Ectodermal cell (in vitro differentiated cells): Measurements from ENCODE around the gene PRSS1. TPM values are rescaled to one million over a fixed set of nuclear protein-coding genes. Genes with fewer than 3 reads are reported as not detected.
"Not testable (repeated sequence)": the region's sequence is repeated elsewhere in the genome, so short reads cannot be mapped to it uniquely, and the experiment has no call there.

Experiments used
- H3K27ac ChIP-seq: 2 replicates; pipeline ENCODE4 v1.7.0; 2013; ENCODE audit warnings: mild to moderate bottlenecking, low read depth, low read length; ENCODE audit not compliant: insufficient read depth, poor library complexity, severe bottlenecking
- H3K27me3 ChIP-seq: 2 replicates; pipeline ENCODE4 v1.7.0; 2013; ENCODE audit warnings: mild to moderate bottlenecking, low read length; ENCODE audit not compliant: insufficient read depth, control insufficient read depth, poor library complexity, severe bottlenecking
- H3K36me3 ChIP-seq: one replicate; pipeline ENCODE4 v1.7.0; 2013; ENCODE audit warnings: low read length; ENCODE audit not compliant: control insufficient read depth, insufficient read depth
- H3K4me1 ChIP-seq: one replicate; pipeline ENCODE4 v1.7.0; 2013; ENCODE audit warnings: low read length; ENCODE audit not compliant: control insufficient read depth, insufficient read depth
- H3K4me3 ChIP-seq: 2 replicates; pipeline ENCODE4 v1.7.0; 2013; ENCODE audit warnings: low read depth, low read length, control low read depth; ENCODE audit not compliant: insufficient read depth
- H3K9me3 ChIP-seq: 2 replicates; pipeline ENCODE4 v1.7.0; 2013; ENCODE audit warnings: mild to moderate bottlenecking, low read length, moderate library complexity; ENCODE audit not compliant: control insufficient read depth
- WGBS, 2 experiments: methylation state at CpG; one replicate each; pipeline ENCODE4 v1.1.7; 2013; ENCODE audit warnings: missing lambda C conversion rate in 2 of 2; 5-methylcytosine and 5-hydroxymethylcytosine counted together
- polyA plus RNA-seq, 4 experiments: library from polyadenylated mRNA; stranded (reverse); fragments of 50-300 nt; gene quantifications; one replicate each; pipeline ENCODE4 v1.2.3, GENCODE V29; 2013

Gene PRSS1
- not detected for polyA plus RNA-seq (2013, experiment 1 of 4)
- polyA plus RNA-seq (2013, experiment 2 of 4), result not detected
- not detected for polyA plus RNA-seq (2013, experiment 3 of 4)
- not detected for polyA plus RNA-seq (2013, experiment 4 of 4)

GRCh38 chr7:142749218-142749993, at the start of gene PRSS1:
PRSS1 (plus strand) TSS chr7:142749472; CDS start chr7:142749485, 13 bp downstream.
- Histone ChIP-seq H3K9me3 (no peaks in the 10 kb centered on the region), H3K27me3 (no peaks in the 10 kb centered on the region), H3K36me3 (no peaks in the 10 kb centered on the region), H3K4me1 (no peaks in the 10 kb centered on the region), H3K4me3 (no peak within 1 kb of the TSS), H3K27ac (no peak within 1 kb of the TSS)
- WGBS, 2 experiments, result 87% methylated on average over 11 of the region's 11 CpGs

DNA sequence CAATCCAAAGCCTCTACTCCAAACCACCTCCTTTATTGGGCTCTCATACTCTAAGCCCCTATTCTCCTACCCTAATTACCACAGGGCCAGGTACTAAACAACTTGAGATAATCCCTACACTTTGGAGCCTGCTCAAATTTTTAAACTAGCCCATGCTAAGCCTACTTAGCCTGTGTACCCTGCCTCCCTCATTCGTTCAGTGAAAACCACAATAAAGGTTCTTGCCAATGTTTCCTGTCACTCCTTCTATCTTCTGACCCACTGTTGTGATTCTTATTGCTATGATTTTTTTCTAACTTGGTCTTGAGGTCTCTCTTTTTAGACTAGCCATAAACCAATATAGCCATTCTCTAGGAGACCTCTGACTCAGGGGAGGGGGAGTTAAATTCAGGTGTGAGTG, 48.3 kb upstream of the PRSS1 start:
- WGBS, 2 experiments, result 87 to 89% methylated on average over 1 of the region's 1 CpG

DNA sequence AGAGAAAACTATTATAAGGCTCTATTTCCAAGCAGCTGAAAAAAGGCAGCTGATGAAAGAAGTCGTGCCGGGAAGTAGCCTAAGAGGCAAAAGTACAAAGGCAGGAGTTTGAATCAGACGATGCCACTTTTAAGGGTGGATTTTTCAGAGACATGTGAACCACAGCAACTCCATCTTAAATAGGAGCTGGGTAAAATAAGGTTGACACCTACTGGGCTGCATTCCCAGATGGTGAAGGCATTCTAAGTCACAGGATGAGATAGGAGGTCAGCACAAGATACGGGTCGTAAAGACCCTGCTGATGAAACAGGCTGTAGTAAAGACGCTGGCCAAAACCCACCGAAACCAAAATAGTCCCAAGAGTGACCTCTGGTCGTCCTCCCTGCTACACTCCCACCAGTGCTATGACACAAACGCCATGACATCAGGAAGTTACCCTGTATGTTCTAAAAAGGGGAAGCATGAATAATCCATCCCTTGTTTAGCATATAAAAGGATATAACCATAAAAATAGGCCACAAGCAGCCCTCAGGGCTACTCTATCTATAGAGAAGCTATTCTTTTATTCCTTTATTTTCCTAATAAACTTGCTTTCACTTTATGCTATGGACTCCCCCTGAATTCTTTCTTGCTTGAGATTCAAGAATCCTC, 45.5 kb upstream of the PRSS1 start:
- no peaks in the 10 kb centered on the region for H3K36me3 ChIP-seq
- no peaks in the 10 kb centered on the region for H3K27me3 ChIP-seq

More for the DNA sequence above, 48.3 kb upstream of the PRSS1 start:
- H3K36me3 ChIP-seq, H3K27me3 ChIP-seq, H3K4me3 ChIP-seq, H3K4me1 ChIP-seq, H3K27ac ChIP-seq, H3K9me3 ChIP-seq: not testable (repeated sequence)

GRCh38 chr7:142708726-142709125, 40.5 kb upstream of the PRSS1 start:
- not testable (repeated sequence) for H3K27me3 ChIP-seq, H3K4me3 ChIP-seq, H3K9me3 ChIP-seq, H3K4me1 ChIP-seq, H3K27ac ChIP-seq, H3K36me3 ChIP-seq

More for the DNA sequence above, 45.5 kb upstream of the PRSS1 start:
- no peak overlapping the region for H3K4me3 ChIP-seq
- H3K9me3 ChIP-seq, result no peaks in the 10 kb centered on the region
- no peaks in the 10 kb centered on the region for H3K4me1 ChIP-seq
- WGBS, 2 experiments, result 83 to 87% methylated on average over 9 of the region's 9 CpGs
- H3K27ac ChIP-seq, result no peak overlapping the region

DNA sequence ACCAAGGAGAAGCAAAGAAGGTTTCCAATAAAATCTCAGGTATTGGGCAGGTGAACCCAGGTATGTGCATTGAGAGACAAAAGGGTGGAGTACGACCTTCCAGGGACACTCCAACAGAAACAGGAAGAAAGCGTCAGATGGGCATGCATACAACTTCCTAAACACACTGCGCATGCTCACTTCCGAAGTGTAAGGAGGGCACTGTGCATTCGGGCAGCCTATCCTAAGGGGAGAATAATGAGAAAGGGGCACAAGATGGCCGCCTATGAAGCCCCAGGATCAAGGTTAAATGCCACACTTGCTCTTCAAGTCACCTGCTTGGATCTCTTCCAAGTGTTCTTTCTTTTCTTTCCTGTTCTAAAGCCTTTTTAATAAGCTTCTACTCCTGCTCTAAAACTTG, 39.4 kb upstream of the PRSS1 start:
- no peaks in the 10 kb centered on the region for H3K36me3 ChIP-seq
- H3K4me3 ChIP-seq, result no peak overlapping the region
- no peaks in the 10 kb centered on the region for H3K9me3 ChIP-seq
- H3K4me1 ChIP-seq, result no peaks in the 10 kb centered on the region
- no peak overlapping the region for H3K27ac ChIP-seq
- H3K27me3 ChIP-seq, result no peaks in the 10 kb centered on the region
- 93 to 96% methylated on average over 6 of the region's 6 CpGs for WGBS, 2 experiments

DNA sequence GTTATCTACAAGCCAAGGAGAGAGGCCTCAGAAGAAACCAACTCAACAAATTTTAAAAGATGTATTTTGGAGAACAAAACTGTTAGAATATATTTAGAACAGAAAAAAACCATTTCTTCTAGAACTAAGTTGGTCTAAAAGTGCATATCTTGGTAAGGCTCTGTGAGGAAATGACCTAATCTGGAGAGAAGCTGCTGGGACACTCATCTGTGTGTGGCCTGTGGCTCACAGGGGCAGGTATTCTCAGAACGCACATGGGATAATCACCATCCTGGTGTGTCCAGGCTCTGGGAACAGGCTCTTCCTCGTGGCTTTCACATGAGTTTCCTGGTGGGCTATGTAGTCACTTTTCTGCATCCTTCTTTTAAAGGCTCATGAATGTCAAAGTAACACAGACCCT, 38.1 kb upstream of the PRSS1 start:
- 82 to 85% methylated on average over 2 of the region's 2 CpGs for WGBS, 2 experiments
- Histone ChIP-seq H3K27me3 (no peaks in the 10 kb centered on the region), H3K27ac (no peak overlapping the region), H3K4me1 (no peaks in the 10 kb centered on the region), H3K9me3 (no peaks in the 10 kb centered on the region), H3K36me3 (no peaks in the 10 kb centered on the region), H3K4me3 (no peak overlapping the region)

GRCh38 chr7:142711746-142712616, 37.3 kb upstream of the PRSS1 start:
- Histone ChIP-seq H3K27me3 (no peaks in the 10 kb centered on the region), H3K4me3 (no peak overlapping the region), H3K36me3 (no peaks in the 10 kb centered on the region), H3K4me1 (no peaks in the 10 kb centered on the region), H3K27ac (no peak overlapping the region), H3K9me3 (no peaks in the 10 kb centered on the region)
- WGBS, 2 experiments, result 85 to 90% methylated on average over 17 to 18 of the region's 18 CpGs

DNA sequence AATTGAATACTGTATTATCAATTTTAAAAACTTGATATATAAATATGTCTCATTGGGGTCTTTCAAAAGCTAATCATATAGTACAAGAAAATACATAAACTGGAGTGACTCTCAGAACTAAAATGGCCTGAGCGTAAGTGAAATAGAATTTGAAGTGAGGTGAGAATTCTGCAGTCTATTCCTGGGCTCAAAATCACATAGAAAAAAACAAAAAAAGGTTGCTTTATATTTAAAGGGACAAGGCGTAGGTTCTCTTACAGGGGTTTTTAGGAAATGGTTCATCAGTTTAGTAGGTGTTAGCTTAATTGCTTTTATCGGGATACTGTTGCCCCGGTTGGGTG, 36.7 kb upstream of the PRSS1 start:
- no peaks in the 10 kb centered on the region for H3K9me3 ChIP-seq
- no peaks in the 10 kb centered on the region for H3K36me3 ChIP-seq
- H3K27ac ChIP-seq, result no peak overlapping the region
- 95% methylated on average over 4 of the region's 4 CpGs for WGBS, 2 experiments
- no peak overlapping the region for H3K4me3 ChIP-seq
- H3K27me3 ChIP-seq, result no peaks in the 10 kb centered on the region
- H3K4me1 ChIP-seq, result no peaks in the 10 kb centered on the region

GRCh38 chr7:142714375-142714774, 34.9 kb upstream of the PRSS1 start:
- Histone ChIP-seq H3K27ac (no peak overlapping the region), H3K4me1 (no peaks in the 10 kb centered on the region), H3K9me3 (no peaks in the 10 kb centered on the region), H3K4me3 (no peak overlapping the region), H3K36me3 (no peaks in the 10 kb centered on the region), H3K27me3 (no peaks in the 10 kb centered on the region)
- WGBS, 2 experiments, result 92 to 93% methylated on average over 2 of the region's 2 CpGs

- no peaks in the 10 kb centered on the region for H3K4me1 ChIP-seq
- no peaks in the 10 kb centered on the region for H3K9me3 ChIP-seq
- no peaks in the 10 kb centered on the region for H3K36me3 ChIP-seq
- H3K27ac ChIP-seq, result no peak overlapping the region
- no peak overlapping the region for H3K4me3 ChIP-seq
- no peaks in the 10 kb centered on the region for H3K27me3 ChIP-seq
- WGBS, 2 experiments, result 46 to 48% methylated on average over 2 of the region's 2 CpGs
These were observed 32.7 kb upstream of the PRSS1 start for GRCh38 chr7:142716596-142716995.
